ENCODE results near the gene P2RX6. TPM values are rescaled to one million over a fixed set of nuclear protein-coding genes. Genes with fewer than 3 reads are reported as not detected.
A peak's percentile ranks its signal among the peaks of the same experiment; 100 is the strongest.

The P2RX6 gene
- total and polyA plus RNA-seq, 12 donors = 0.07 to 7.7 (median 3.2) TPM

GRCh38 chr22:21000207-21000986 lies 14.6 kb upstream of the P2RX6 start:
- DNase-seq (no peak), ATAC-seq (no peak)
- Histone ChIP-seq H3K4me3 (peak overlapping the region; percentile 54 to 82 (median 73)), H3K36me3 (peaks cover 0 to 51% (median 29%) of the 10 kb centered on the region in 9 donors), H3K27ac (peak overlapping the region in 8 of 10 donors; percentile 92 to 99 (median 98)), H3K4me1 (peaks cover 15 to 39% (median 33%) of the 10 kb centered on the region in 9 donors), H3K27me3 (no peaks in the 10 kb centered on the region), H3K9me3 (no peaks in the 10 kb centered on the region)
- intact Hi-C loops (cut with DNase I) = loop anchor here in 4 of 10 donors (2.0 to 10.0 kb wide), 4 partner anchors 18 to 116 kb away; partner anchors contain the start of genes LZTR1 (in 2 of the 4), CRKL (in 1 of the 4) and LRRC74B (in 1 of the 4)
- no peak for TF ChIP-seq CTCF (IDR thresholded peaks at IDR 0.05)
- WGBS, 2 donors = 59 to 60% methylated on average over 21 to 22 of the region's 22 CpGs

- Histone ChIP-seq H3K27me3 (no peaks in the 10 kb centered on the region), H3K9me3 (no peaks in the 10 kb centered on the region), H3K27ac (peak overlapping the region; percentile 92 to 99 (median 98)), H3K4me1 (peaks cover 15 to 39% (median 33%) of the 10 kb centered on the region in 9 donors), H3K4me3 (peak overlapping the region; percentile 54 to 82 (median 73)), H3K36me3 (peaks cover 0 to 44% (median 26%) of the 10 kb centered on the region in 9 donors)
- intact Hi-C loops (cut with DNase I) = loop anchor here in 4 of 10 donors (2.0 to 10.0 kb wide), 4 partner anchors 18 to 116 kb away; partner anchors contain the start of genes LZTR1 (in 2 of the 4), CRKL (in 1 of the 4) and LRRC74B (in 1 of the 4)
- 2% methylated on average over 26 of the region's 26 CpGs for WGBS, 2 donors
- ATAC-seq (peak in 5 of 8 donors; percentile 0 to 27 (median 7)), DNase-seq (no peak)
- TF ChIP-seq CTCF (IDR thresholded peaks at IDR 0.05) = no peak
These were observed 13.9 kb upstream of the P2RX6 start for GRCh38 chr22:21000987-21001600.

- TF ChIP-seq CTCF (IDR thresholded peaks at IDR 0.05) = no peak
- Histone ChIP-seq H3K4me1 (peaks cover 15 to 39% (median 33%) of the 10 kb centered on the region in 9 donors), H3K27ac (peak within 1 kb of the TSS; percentile 92 to 99 (median 98)), H3K4me3 (peak within 1 kb of the TSS; percentile 54 to 82 (median 73)), H3K27me3 (no peaks in the 10 kb centered on the region), H3K36me3 (peaks cover 0 to 39% (median 21%) of the 10 kb centered on the region in 9 donors), H3K9me3 (no peaks in the 10 kb centered on the region)
- ATAC-seq (peak; percentile 96 to 98 (median 97)), DNase-seq (peak; percentile 96 to 98)
- intact Hi-C loops (cut with DNase I) = loop anchor here in 5 of 10 donors (1.0 to 10.0 kb wide), 5 partner anchors 19 to 117 kb away; partner anchors contain the start of genes LZTR1 (in 2 of the 5), CRKL (in 1 of the 5) and LRRC74B (in 1 of the 5)
- WGBS, 2 donors = 1% methylated on average over 83 of the region's 83 CpGs
These were observed 13.2 kb upstream of the P2RX6 start, which contains the start of gene THAP7 for GRCh38 chr22:21001601-21002325. Gene THAP7, minus strand, starts transcription at chr22:21002118. Its CDS starts 207 bp downstream, at chr22:21001911.

All from heart right ventricle (tissue), 16 donors.